K562 (cell line): ENCODE data around the gene MRPL27. TPM values are rescaled to one million over a fixed set of nuclear protein-coding genes. Genes with fewer than 3 reads are reported as not detected.
A peak's percentile ranks its signal among the peaks of the same experiment; 100 is the strongest.

Experiments used
- CBFB ChIP-seq: sonication (generic); formaldehyde crosslinking; IDR thresholded peaks from 2 replicates; pipeline ENCODE4 v1.4.0; 2020; ENCODE audit warnings: mild to moderate bottlenecking, missing genetic modification reagents
- E2F8 ChIP-seq: fragments of 450-650 bp; IDR thresholded peaks from 2 replicates; pipeline ENCODE4 v1.7.1; 2018; ENCODE audit warnings: mild to moderate bottlenecking, low read depth; ENCODE audit not compliant: partially characterized antibody
- ETV1 ChIP-seq: fragments of 450-650 bp; conservative IDR thresholded peaks from 2 replicates; pipeline ENCODE4 v1.6.1; 2016; ENCODE audit warnings: missing genetic modification characterization, control low read depth, low read depth, missing compliant biosample characterization
- ILK ChIP-seq: fragments of 450-650 bp; IDR thresholded peaks from 2 replicates; pipeline ENCODE4 v1.6.1; 2016; ENCODE audit warnings: missing genetic modification characterization, low read depth, mild to moderate bottlenecking, missing compliant biosample characterization, moderate library complexity, borderline replicate concordance
- NFXL1 ChIP-seq: fragments of 450-650 bp; formaldehyde crosslinking; IDR thresholded peaks from 2 replicates; pipeline ENCODE4 v1.4.0; 2021; ENCODE audit warnings: mild to moderate bottlenecking
- PATZ1 ChIP-seq: fragments of 250-450 bp; sonication (Bioruptor Pico); IDR thresholded peaks from 2 replicates; pipeline ENCODE4 v1.5.0; 2020; ENCODE audit warnings: mild to moderate bottlenecking, borderline replicate concordance
- SNIP1 ChIP-seq: fragments of 450-650 bp; IDR thresholded peaks from 2 replicates; pipeline ENCODE4 v1.7.1; 2017; ENCODE audit warnings: low read depth, mild to moderate bottlenecking
- TBL1XR1 ChIP-seq, 2 experiments: IDR thresholded peaks; 2 replicates each; pipeline ENCODE4 v1.6.1; 2012; ENCODE audit warnings: improper control_type of control experiment in 2 of 2, low read length in 2 of 2, mild to moderate bottlenecking in 1 of 2
- U2AF2 ChIP-seq: fragments of 200-400 bp; formaldehyde crosslinking; optimal IDR thresholded peaks from 2 replicates; pipeline ENCODE3; 2017; ENCODE audit warnings: low read depth, mild to moderate bottlenecking, low read length
- USF2 ChIP-seq: sonication (generic); formaldehyde crosslinking; IDR thresholded peaks from 2 replicates; pipeline ENCODE4 v1.5.0; 2020; ENCODE audit warnings: missing genetic modification reagents
- ZBTB34 ChIP-seq: fragments of 250-450 bp; sonication (Bioruptor Pico); IDR thresholded peaks from 2 replicates; pipeline ENCODE4 v1.8.0; 2021; ENCODE audit warnings: mild to moderate bottlenecking, moderate library complexity
- ZNF551 ChIP-seq: fragments of 250-450 bp; sonication (Bioruptor Pico); IDR thresholded peaks from 2 replicates; pipeline ENCODE4 v1.5.0; 2021; ENCODE audit warnings: mild to moderate bottlenecking, moderate library complexity
- ZNF609 ChIP-seq: sonication (generic); formaldehyde crosslinking; IDR thresholded peaks from 2 replicates; pipeline ENCODE4 v1.8.1; 2023; ENCODE audit warnings: missing genetic modification reagents, mild to moderate bottlenecking, borderline replicate concordance
- ZNF785 ChIP-seq: fragments of 250-450 bp; sonication (Bioruptor Pico); IDR thresholded peaks from 2 replicates; pipeline ENCODE4 v1.4.0; 2020; ENCODE audit warnings: mild to moderate bottlenecking
- polyA plus RNA-seq, 8 experiments: library from polyadenylated mRNA; depleted of rRNA in 4 of 8; stranded (reverse) in 5 of 8; unstranded in 3 of 8; fragments of >200 nt; fragmentation: Nextera tagmentation in 2 of 8; fragmentation: Illumina TruSeq in 1 of 8; extraction: Ambion mirVana in 2 of 8; extraction: Trizol in 1 of 8; gene quantifications; 2 replicates each; pipeline versions ENCODE4 v1.2.1 to v1.2.3, GENCODE V29; 2011 to 2014; ENCODE audit warnings: inconsistent platforms in 1 of 8, missing spikeins in 1 of 8
- total RNA-seq, 7 experiments: library from RNA; depleted of rRNA in 6 of 7; stranded (reverse); fragments of >200 nt in 6 of 7; fragmentation: Illumina TruSeq in 2 of 7; extraction: Trizol in 2 of 7; gene quantifications; 2 replicates each; pipeline versions ENCODE4 v1.2.1 to v1.2.3, GENCODE V29; 2011 to 2021; ENCODE audit warnings: low replicate concordance in 1 of 7

The MRPL27 gene
- total and polyA plus RNA-seq, 9 of the 15 experiments (the other 6 are each of a cell fraction or from before 2014, with no cell fraction given): 96.3 to 401 (median 142) TPM

GRCh38 chr17:50372758-50373556 lies at the start of gene MRPL27, which contains the start of gene EME1 (continued):
- TF ChIP-seq PATZ1 (CRISPR knock-in tag) (no peak), U2AF2 (no peak), ILK (no peak), ZNF609 (CRISPR knock-in tag) (no peak), CBFB (peak; percentile 70; the same call in 1 of the 2 replicates), ZNF551 (no peak), SNIP1 (no peak), USF2 (peak; percentile 95), TBL1XR1 (IDR thresholded peaks at IDR 0.05; ENCODE audit: low read length in 2 of 2) (no peak), ETV1 (tag) (peak; percentile 98), E2F8 (peak; percentile 99), ZNF785 (CRISPR knock-in tag) (no peak), NFXL1 (CRISPR knock-in tag) (no peak), ZBTB34 (CRISPR knock-in tag) (no peak)
